ENCODE measurements around the gene ACSF3.
A peak's percentile ranks its signal among the peaks of the same experiment; 100 is the strongest.
"Not testable (repeated sequence)": the region's sequence is repeated elsewhere in the genome, so short reads cannot be mapped to it uniquely, and the experiment has no call there.

Gene ACSF3

DNA sequence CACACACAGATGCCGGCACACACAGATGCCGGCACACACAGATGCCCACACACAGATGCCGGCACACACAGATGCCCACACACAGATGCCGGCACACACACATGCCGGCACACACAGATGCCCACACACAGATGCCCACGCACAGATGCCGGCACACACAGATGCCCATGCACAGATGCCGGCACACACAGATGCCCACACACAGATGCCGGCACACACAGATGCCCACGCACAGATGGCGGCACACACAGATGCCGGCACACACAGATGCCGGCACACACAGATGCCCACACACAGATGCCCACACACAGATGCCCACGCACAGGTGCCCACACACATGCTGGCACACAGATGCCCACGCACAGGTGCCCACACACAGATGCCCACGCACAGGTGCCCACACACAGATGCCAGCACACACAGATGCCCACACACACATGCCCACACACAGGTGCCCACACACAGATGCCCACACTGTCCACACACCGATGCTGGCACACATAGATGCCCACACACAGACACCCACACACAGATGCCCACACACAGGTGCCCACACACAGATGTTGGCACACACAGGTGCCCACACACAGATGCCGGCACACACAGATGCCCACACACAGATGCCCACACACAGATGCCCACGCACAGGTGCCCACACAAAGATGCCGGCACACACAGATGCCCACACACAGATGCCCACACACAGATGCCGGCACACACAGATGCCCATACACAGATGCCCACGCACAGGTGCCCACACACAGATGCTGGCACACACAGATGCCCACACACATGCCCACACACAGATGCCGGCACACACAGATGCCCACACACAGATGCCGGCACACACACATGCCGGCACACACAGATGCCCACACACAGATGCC lies 95.1 kb downstream of the ACSF3 start:
- not testable (repeated sequence) for H3K4me3 ChIP-seq (ENCODE audit: low read depth in 1 of 2, low read length in 2 of 2); H3K27ac ChIP-seq (ENCODE audit: low read depth, low read length); H3K4me1 ChIP-seq (ENCODE audit: control insufficient read depth in 1 of 2, insufficient read depth in 2 of 2, low read length in 2 of 2); H3K9ac ChIP-seq (ENCODE audit: low read depth in 1 of 2, low read length in 2 of 2); H3K9me3 ChIP-seq (ENCODE audit: control insufficient read depth in 1 of 2, low read length in 2 of 2); H3K36me3 ChIP-seq (ENCODE audit: control insufficient read depth in 1 of 2, insufficient read depth in 2 of 2, low read length in 2 of 2); H3K27me3 ChIP-seq (ENCODE audit: control insufficient read depth in 1 of 2, insufficient read depth in 2 of 2, low read length in 2 of 2)

- no peaks in the 10 kb centered on the region for H3K36me3 ChIP-seq (ENCODE audit: control insufficient read depth in 1 of 2, insufficient read depth in 2 of 2, low read length in 2 of 2)
- H3K27ac ChIP-seq (ENCODE audit: low read depth, low read length): no peak overlapping the region
- peaks cover 0 to 4% of the 10 kb centered on the region in 2 donors for H3K27me3 ChIP-seq (ENCODE audit: control insufficient read depth in 1 of 2, insufficient read depth in 2 of 2, low read length in 2 of 2)
- H3K9ac ChIP-seq (ENCODE audit: low read depth in 1 of 2, low read length in 2 of 2): no peak overlapping the region
- H3K4me1 ChIP-seq (ENCODE audit: control insufficient read depth in 1 of 2, insufficient read depth in 2 of 2, low read length in 2 of 2): no peaks in the 10 kb centered on the region
- no peak overlapping the region for H3K4me3 ChIP-seq (ENCODE audit: low read depth in 1 of 2, low read length in 2 of 2)
- no peaks in the 10 kb centered on the region for H3K9me3 ChIP-seq (ENCODE audit: control insufficient read depth in 1 of 2, low read length in 2 of 2)
Measured at GRCh38 chr16:89189358-89190025, 95.8 kb downstream of the ACSF3 start.

- Histone ChIP-seq H3K36me3 (ENCODE audit: control insufficient read depth in 1 of 2, insufficient read depth in 2 of 2, low read length in 2 of 2) (no peaks in the 10 kb centered on the region), H3K4me1 (ENCODE audit: control insufficient read depth in 1 of 2, insufficient read depth in 2 of 2, low read length in 2 of 2) (no peaks in the 10 kb centered on the region), H3K9me3 (ENCODE audit: control insufficient read depth in 1 of 2, low read length in 2 of 2) (no peaks in the 10 kb centered on the region)
Measured at GRCh38 chr16:89190150-89190958, 96.7 kb downstream of the ACSF3 start.

DNA sequence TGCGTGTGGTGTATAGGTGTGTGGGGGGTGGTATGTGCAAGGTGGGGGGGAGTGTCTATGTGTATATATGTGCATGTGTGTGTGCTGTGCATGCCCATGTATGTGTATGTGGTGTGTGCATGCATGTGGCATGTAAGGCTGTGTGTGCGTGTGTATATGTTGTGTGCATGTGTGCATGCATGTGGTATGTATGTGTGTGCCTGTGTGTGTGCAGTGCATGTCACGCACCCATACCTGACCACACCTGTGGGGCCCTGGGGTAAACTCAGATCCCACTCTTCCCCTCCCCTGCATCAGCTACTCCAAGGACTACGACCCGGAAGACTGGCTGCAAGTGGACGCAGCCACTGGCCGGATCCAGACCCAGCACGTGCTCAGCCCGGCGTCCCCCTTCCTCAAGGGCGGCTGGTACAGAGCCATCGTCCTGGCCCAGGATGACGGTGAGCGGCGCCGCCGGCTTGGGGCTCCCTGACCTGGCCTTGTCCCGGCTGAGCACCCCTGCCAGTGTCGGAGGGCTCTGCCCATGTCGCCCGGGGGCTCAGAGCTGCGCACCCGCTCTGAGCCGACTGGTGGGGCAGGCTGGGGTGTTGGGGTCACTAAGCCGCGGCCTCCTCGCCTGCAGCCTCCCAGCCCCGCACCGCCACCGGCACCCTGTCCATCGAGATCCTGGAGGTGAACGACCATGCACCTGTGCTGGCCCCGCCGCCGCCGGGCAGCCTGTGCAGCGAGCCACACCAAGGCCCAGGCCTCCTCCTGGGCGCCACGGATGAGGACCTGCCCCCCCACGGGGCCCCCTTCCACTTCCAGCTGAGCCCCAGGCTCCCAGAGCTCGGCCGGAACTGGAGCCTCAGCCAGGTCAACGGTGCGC lies 97.6 kb downstream of the ACSF3 start:
- no peaks in the 10 kb centered on the region for H3K36me3 ChIP-seq (ENCODE audit: control insufficient read depth in 1 of 2, insufficient read depth in 2 of 2, low read length in 2 of 2)
- no peaks in the 10 kb centered on the region for H3K9me3 ChIP-seq (ENCODE audit: control insufficient read depth in 1 of 2, low read length in 2 of 2)
- H3K27ac ChIP-seq (ENCODE audit: low read depth, low read length): no peak overlapping the region
- H3K4me3 ChIP-seq (ENCODE audit: low read depth in 1 of 2, low read length in 2 of 2): no peak overlapping the region
- no peaks in the 10 kb centered on the region for H3K4me1 ChIP-seq (ENCODE audit: control insufficient read depth in 1 of 2, insufficient read depth in 2 of 2, low read length in 2 of 2)
- H3K27me3 ChIP-seq (ENCODE audit: control insufficient read depth in 1 of 2, insufficient read depth in 2 of 2, low read length in 2 of 2): peaks cover 0 to 4% of the 10 kb centered on the region in 2 donors
- no peak overlapping the region for H3K9ac ChIP-seq (ENCODE audit: low read depth in 1 of 2, low read length in 2 of 2)

More at GRCh38 chr16:89190150-89190958, 96.7 kb downstream of the ACSF3 start:
- Histone ChIP-seq H3K4me3 (ENCODE audit: low read depth in 1 of 2, low read length in 2 of 2) (no peak overlapping the region), H3K9ac (ENCODE audit: low read depth in 1 of 2, low read length in 2 of 2) (no peak overlapping the region), H3K27me3 (ENCODE audit: control insufficient read depth in 1 of 2, insufficient read depth in 2 of 2, low read length in 2 of 2) (peaks cover 0 to 4% of the 10 kb centered on the region in 2 donors), H3K27ac (ENCODE audit: low read depth, low read length) (no peak overlapping the region)

DNA sequence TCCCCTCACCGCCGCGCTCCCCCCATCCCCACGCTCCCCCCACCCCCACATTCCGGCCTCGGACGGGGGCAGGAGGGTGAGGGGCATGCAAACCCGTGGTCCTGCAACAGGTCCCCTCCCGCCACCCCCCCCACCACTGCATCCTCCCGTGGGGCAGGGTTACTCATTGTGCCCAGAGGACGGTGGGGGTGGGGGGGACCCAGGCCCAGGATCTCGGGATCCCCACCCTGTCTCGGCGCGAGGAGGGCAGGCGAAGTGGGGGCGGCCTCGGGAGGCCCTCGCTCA lies 98.2 kb downstream of the ACSF3 start:
- peak overlapping the region; percentile 35 to 60 for H3K4me3 ChIP-seq (ENCODE audit: low read depth in 1 of 2, low read length in 2 of 2)

GRCh38 chr16:89192186-89192955 lies 98.7 kb downstream of the ACSF3 start:
- H3K9ac ChIP-seq (ENCODE audit: low read depth in 1 of 2, low read length in 2 of 2); H3K27me3 ChIP-seq (ENCODE audit: control insufficient read depth in 1 of 2, insufficient read depth in 2 of 2, low read length in 2 of 2); H3K4me1 ChIP-seq (ENCODE audit: control insufficient read depth in 1 of 2, insufficient read depth in 2 of 2, low read length in 2 of 2); H3K27ac ChIP-seq (ENCODE audit: low read depth, low read length); H3K9me3 ChIP-seq (ENCODE audit: control insufficient read depth in 1 of 2, low read length in 2 of 2); H3K36me3 ChIP-seq (ENCODE audit: control insufficient read depth in 1 of 2, insufficient read depth in 2 of 2, low read length in 2 of 2): not testable (repeated sequence)
- H3K4me3 ChIP-seq (ENCODE audit: low read depth in 1 of 2, low read length in 2 of 2): peak overlapping the region; percentile 35 to 60

More for the DNA sequence above, 98.2 kb downstream of the ACSF3 start:
- H3K27me3 ChIP-seq (ENCODE audit: control insufficient read depth in 1 of 2, insufficient read depth in 2 of 2, low read length in 2 of 2): peaks cover 0 to 4% of the 10 kb centered on the region in 2 donors
- no peaks in the 10 kb centered on the region for H3K4me1 ChIP-seq (ENCODE audit: control insufficient read depth in 1 of 2, insufficient read depth in 2 of 2, low read length in 2 of 2)
- H3K36me3 ChIP-seq (ENCODE audit: control insufficient read depth in 1 of 2, insufficient read depth in 2 of 2, low read length in 2 of 2): no peaks in the 10 kb centered on the region
- H3K9me3 ChIP-seq (ENCODE audit: control insufficient read depth in 1 of 2, low read length in 2 of 2): no peaks in the 10 kb centered on the region
- no peak overlapping the region for H3K9ac ChIP-seq (ENCODE audit: low read depth in 1 of 2, low read length in 2 of 2)
- H3K27ac ChIP-seq (ENCODE audit: low read depth, low read length): no peak overlapping the region

DNA sequence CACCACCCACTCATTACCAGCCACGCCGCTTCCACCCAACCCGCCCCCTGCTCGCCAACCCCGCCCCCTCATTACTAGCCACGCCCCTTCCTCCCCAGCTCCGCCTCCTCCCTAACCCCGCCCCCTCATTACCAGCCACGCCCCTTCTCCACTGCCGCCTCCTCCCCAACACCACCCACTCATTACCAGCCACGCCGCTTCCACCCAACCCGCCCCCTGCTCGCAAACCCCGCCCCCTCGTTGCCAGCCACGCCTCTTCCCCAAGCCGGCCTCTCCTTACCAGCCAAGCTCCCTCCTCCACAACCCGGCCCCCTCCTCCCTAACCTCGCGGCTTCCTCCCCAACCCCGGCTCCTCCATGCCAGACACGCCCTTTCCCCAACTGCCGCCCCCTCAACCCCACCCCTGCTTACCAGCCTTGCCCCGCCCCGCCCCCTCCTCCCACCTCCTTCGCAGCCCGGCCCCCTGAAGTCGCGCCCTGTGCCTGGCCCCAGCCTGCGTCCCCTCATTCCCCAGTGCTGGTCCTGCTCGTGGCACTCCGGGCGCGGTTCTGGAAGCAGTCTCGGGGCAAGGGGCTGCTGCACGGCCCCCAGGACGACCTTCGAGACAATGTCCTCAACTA lies 99.4 kb downstream of the ACSF3 start:
- Histone ChIP-seq H3K4me3 (ENCODE audit: low read depth in 1 of 2, low read length in 2 of 2) (no peak overlapping the region), H3K27ac (ENCODE audit: low read depth, low read length) (no peak overlapping the region), H3K27me3 (ENCODE audit: control insufficient read depth in 1 of 2, insufficient read depth in 2 of 2, low read length in 2 of 2) (peaks cover 2 to 4% of the 10 kb centered on the region in 2 donors)

GRCh38 chr16:89193576-89194293 lies 100.1 kb downstream of the ACSF3 start:
- no peak overlapping the region for H3K27ac ChIP-seq (ENCODE audit: low read depth, low read length)
- H3K4me3 ChIP-seq (ENCODE audit: low read depth in 1 of 2, low read length in 2 of 2): no peak overlapping the region
- peaks cover 7 to 9% of the 10 kb centered on the region in 2 donors for H3K27me3 ChIP-seq (ENCODE audit: control insufficient read depth in 1 of 2, insufficient read depth in 2 of 2, low read length in 2 of 2)
- no peaks in the 10 kb centered on the region for H3K9me3 ChIP-seq (ENCODE audit: control insufficient read depth in 1 of 2, low read length in 2 of 2)
- no peaks in the 10 kb centered on the region for H3K4me1 ChIP-seq (ENCODE audit: control insufficient read depth in 1 of 2, insufficient read depth in 2 of 2, low read length in 2 of 2)
- H3K36me3 ChIP-seq (ENCODE audit: control insufficient read depth in 1 of 2, insufficient read depth in 2 of 2, low read length in 2 of 2): no peaks in the 10 kb centered on the region
- no peak overlapping the region for H3K9ac ChIP-seq (ENCODE audit: low read depth in 1 of 2, low read length in 2 of 2)

More for the DNA sequence above, 99.4 kb downstream of the ACSF3 start:
- Histone ChIP-seq H3K9me3 (ENCODE audit: control insufficient read depth in 1 of 2, low read length in 2 of 2) (no peaks in the 10 kb centered on the region), H3K9ac (ENCODE audit: low read depth in 1 of 2, low read length in 2 of 2) (no peak overlapping the region), H3K36me3 (ENCODE audit: control insufficient read depth in 1 of 2, insufficient read depth in 2 of 2, low read length in 2 of 2) (no peaks in the 10 kb centered on the region), H3K4me1 (ENCODE audit: control insufficient read depth in 1 of 2, insufficient read depth in 2 of 2, low read length in 2 of 2) (no peaks in the 10 kb centered on the region)

Measured in duodenal mucosa (tissue), 2 donors.